ENCODE data around the gene IGF1. TPM values are rescaled to one million over a fixed set of nuclear protein-coding genes. Genes with fewer than 3 reads are reported as not detected.

Gene IGF1
- polyA plus RNA-seq, 1 of the 3 experiments (the other 2 are of a cell fraction), result 0.07 TPM

- peaks cover 8% of the 10 kb centered on the region for H3F3A ChIP-seq (replicated peaks; ENCODE audit: insufficient read depth)
- H3K27ac ChIP-seq (ENCODE audit: low read depth in 2 of 2, low read length in 1 of 2), result peak overlapping the region in 1 of 2 experiments; percentile 50; a peak in 2 of 4 replicates
- H3K9ac ChIP-seq, result no peak overlapping the region
- no peaks in the 10 kb centered on the region for H3K79me2 ChIP-seq (ENCODE audit: insufficient read depth)
- POLR2A ChIA-PET, result no interaction called here
- TF ChIP-seq RXRA (IDR thresholded peaks at IDR 0.05; ENCODE audit: borderline replicate concordance, low read depth) (no peak), JUND (IDR thresholded peaks at IDR 0.05) (no peak), EZH2phosphoT487 (IDR thresholded peaks at IDR 0.05; ENCODE audit: borderline replicate concordance, low read depth) (no peak), TCF12 (IDR thresholded peaks at IDR 0.05) (no peak), ELF1 (IDR thresholded peaks at IDR 0.05) (no peak), SIN3A (IDR thresholded peaks at IDR 0.05; ENCODE audit: borderline replicate concordance, low read depth, low read length) (no peak), RCOR1 (IDR thresholded peaks at IDR 0.05; ENCODE audit: low read length) (no peak), RFX5 (IDR thresholded peaks at IDR 0.05; ENCODE audit: low read length) (no peak), USF2 (IDR thresholded peaks at IDR 0.05; ENCODE audit: borderline replicate concordance, low read depth, low read length) (no peak), CTCF (IDR thresholded peaks at IDR 0.05) (no peak), SMC3 (IDR thresholded peaks at IDR 0.05; ENCODE audit: low read depth, low read length) (no peak), FOXM1 (IDR thresholded peaks at IDR 0.05; ENCODE audit: low read depth) (no peak), FOSL2 (IDR thresholded peaks at IDR 0.05; ENCODE audit: borderline replicate concordance, low read depth) (no peak), TAF1 (IDR thresholded peaks at IDR 0.05; ENCODE audit: borderline replicate concordance, low read depth, low read length) (no peak), MAX (IDR thresholded peaks at IDR 0.05; ENCODE audit: low read depth) (no peak), YY1 (IDR thresholded peaks at IDR 0.05; ENCODE audit: low read depth) (no peak), NFIC (IDR thresholded peaks at IDR 0.05; ENCODE audit: borderline replicate concordance) (no peak), TEAD4 (IDR thresholded peaks at IDR 0.05; ENCODE audit: borderline replicate concordance, insufficient read depth) (no peak), POLR2AphosphoS5 (IDR thresholded peaks at IDR 0.05; ENCODE audit: low read depth, low read length) (no peak)
- no peaks in the 10 kb centered on the region for H3K27me3 ChIP-seq (ENCODE audit: insufficient read depth)
- DNase-seq, result no peak
- H3K9me3 ChIP-seq, result no peaks in the 10 kb centered on the region
- H4K20me1 ChIP-seq (ENCODE audit: insufficient read depth), result no peaks in the 10 kb centered on the region
- no peak overlapping the region; a peak in 1 of 4 replicates for H3K4me3 ChIP-seq (ENCODE audit: low read depth in 2 of 2, low read length in 1 of 2)
- no peaks in the 10 kb centered on the region for H3K9me2 ChIP-seq
- peak overlapping the region; percentile 71 for H3K4me2 ChIP-seq
- peaks cover 0 to 8% of the 10 kb centered on the region in 2 experiments; a peak in 3 of 4 replicates for H3K4me1 ChIP-seq (ENCODE audit: control insufficient read depth in 1 of 2, insufficient read depth in 2 of 2, low read depth in 1 of 2, low read length in 1 of 2)
- CTCF ChIA-PET, result interaction anchor here (0.6 kb wide), 2 partner anchors 12 to 186 kb away, joined by 3 read pairs; no protein-coding TSS in a partner anchor
- H2AFZ ChIP-seq (ENCODE audit: low read depth), result peak overlapping the region; percentile 77; the same call in 1 of the 2 replicates
- no peaks in the 10 kb centered on the region for H3K36me3 ChIP-seq (replicated peaks in 1 of 2; ENCODE audit: control insufficient read depth in 1 of 2, insufficient read depth in 2 of 2, low read length in 1 of 2)
- 12% methylated on average over 7 of the region's 7 CpGs for WGBS (ENCODE audit: low lambda C conversion rate)
These were observed 52.8 kb downstream of the IGF1 start for GRCh38 chr12:102427543-102427941.

Measured in SK-N-SH (cell line).